GM21786 (cell line): ENCODE measurements around the gene HTR7.

ENCODE experiments used
- ATAC-seq: cut with Tn5 transposase; IDR thresholded peaks from one replicate; pipeline ENCODE4 v1.9.1; 2021; ENCODE audit not compliant: unreplicated experiment

The HTR7 gene

DNA sequence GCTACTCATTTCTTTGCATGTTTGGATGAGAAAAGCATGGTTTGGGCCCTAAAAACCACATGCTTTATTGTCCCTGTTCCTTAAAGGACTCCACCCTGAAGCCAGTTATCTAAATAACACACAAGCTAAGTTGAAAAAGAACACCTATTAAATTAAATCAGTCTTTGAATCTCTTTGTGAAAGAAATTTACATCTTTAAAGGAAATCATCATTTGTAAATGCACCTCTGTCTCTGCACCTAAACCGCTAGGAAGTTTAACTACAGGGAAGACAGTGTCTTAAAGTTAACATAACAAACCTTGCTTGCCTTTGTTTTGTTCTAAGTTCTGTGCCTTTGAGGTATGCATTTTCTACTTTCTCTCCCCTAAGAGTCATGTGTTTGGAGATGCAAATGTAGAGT lies 52.6 kb downstream of the HTR7 start:
- no peak for ATAC-seq

DNA sequence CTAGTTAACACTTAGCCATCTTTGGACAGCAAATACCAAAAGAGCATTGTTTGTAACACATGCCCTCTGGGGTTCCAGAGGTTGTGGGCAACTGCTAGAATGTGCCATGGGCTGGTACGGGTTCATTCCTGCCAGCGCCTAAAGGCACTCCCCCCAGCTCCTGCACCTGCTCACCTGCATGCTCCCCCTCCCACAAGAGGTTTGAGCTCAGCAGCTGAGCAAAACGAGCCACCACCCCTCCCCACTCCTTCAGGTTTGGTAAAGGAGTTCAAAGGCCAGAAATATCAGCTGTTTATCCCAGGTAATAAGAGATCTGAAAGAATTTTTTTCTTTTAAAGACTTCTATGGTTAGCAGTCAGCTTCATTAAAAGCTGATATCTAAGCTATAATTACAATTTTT lies 53.5 kb downstream of the HTR7 start:
- ATAC-seq = no peak

GRCh38 chr10:90801608-90802007 lies 56.2 kb downstream of the HTR7 start:
- ATAC-seq = no peak

- ATAC-seq = no peak
Observed at GRCh38 chr10:90800232-90800796, 57.5 kb downstream of the HTR7 start.

DNA sequence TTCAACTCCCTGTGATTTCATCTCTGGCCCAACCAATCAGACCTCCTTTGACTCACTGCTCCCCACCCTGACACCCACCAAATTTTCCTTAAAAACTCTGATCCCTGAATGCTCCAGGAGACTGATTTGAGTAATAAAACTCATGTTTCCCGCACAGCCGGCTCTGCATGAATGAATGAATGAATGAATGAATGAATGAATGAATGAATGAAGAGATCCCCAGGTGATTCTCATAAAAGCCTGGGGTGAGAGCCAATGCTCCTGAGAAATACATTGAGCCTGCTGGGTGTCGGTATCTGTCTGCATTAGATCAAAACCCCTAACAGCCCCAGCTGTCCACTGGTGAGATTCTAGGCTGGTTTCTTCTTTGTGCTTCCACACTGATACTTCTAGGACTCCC lies 58.7 kb downstream of the HTR7 start:
- ATAC-seq = no peak

DNA sequence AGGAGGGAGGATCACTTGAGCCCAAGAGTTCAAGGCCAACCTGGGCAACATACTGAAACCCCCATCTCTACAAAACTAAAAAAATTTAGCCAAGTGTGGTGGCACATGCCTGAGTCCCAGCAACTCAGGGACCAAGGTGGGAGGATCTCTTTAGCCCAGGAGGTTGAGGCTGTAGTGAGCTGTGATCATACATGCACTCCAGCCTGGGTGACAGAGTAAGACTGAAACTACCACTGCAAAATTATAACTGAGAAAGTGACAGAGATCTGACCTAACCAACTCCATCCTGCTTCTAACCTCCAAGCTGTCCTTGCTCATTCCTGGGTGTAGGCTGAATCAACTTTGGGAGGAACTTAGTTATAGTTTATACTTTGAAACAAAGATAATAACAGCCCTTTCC lies 59.4 kb downstream of the HTR7 start:
- no peak for ATAC-seq

- no peak for ATAC-seq
Observed at GRCh38 chr10:90790422-90790821, 67.4 kb downstream of the HTR7 start.

DNA sequence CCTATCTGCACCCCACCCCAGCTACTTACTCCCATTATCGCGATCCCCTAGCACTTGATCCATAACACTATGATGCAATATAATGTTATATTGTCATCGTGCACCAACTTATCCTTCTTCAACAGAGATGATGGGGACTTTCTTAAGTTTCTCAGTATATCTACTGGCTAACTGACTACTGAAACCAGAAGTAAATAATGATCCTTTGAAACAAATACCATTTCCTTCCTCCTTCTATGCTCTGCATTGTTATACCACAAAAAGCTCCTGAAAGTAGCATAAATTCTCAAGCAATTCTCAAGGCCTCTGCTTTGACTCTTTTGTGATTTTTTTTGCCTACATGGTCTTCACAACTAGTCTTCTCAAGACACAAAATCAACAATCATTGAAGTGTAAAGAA lies 68.9 kb downstream of the HTR7 start:
- ATAC-seq = peak; percentile 69

GRCh38 chr10:90788199-90788491 lies 69.7 kb downstream of the HTR7 start:
- ATAC-seq = no peak

- no peak for ATAC-seq
Observed at GRCh38 chr10:90787393-90788198, 70.2 kb downstream of the HTR7 start.

- no peak for ATAC-seq
Observed at GRCh38 chr10:90785782-90786181, 72.1 kb downstream of the HTR7 start.

DNA sequence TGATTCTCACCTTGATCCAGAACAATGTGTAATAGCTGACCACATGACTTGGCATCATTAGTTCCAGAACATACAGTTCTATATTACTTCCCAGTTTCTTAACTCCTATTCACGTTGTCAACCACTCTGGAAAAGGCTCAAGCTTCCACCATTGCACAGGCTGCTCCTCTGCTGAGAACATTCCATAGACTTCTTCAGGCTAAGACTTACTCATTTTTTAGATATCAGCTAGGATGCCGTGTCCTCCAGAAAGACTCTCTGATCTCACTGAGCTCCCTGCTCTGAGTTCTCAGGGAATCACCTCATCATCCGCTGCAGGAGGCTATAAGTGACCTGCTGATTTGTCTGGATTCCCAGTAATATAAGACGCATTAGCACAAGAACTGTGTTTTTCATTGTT lies 73.1 kb downstream of the HTR7 start:
- no peak for ATAC-seq

DNA sequence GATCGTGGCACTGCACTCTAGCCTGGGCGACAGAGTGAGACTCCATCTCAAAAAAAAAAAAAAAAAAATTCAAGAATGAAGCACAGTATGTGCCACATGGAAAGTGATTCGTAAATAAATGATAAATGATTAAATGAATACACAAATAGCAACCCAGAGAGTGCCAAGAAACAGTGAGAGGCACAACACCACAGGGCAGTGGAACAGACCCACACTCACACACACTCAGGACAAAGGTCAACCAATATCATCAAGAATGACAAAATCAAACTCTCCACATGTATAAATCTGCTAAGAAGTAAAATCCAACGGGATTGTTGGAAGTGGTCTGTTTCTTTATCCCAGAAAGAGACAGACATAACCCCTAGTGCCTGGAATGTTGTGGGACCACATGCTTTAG lies 77.4 kb downstream of the HTR7 start:
- no peak for ATAC-seq

- ATAC-seq = no peak
Observed at GRCh38 chr10:90779548-90779947, 78.3 kb downstream of the HTR7 start.

- ATAC-seq = no peak
Observed at GRCh38 chr10:90777621-90778020, 80.2 kb downstream of the HTR7 start.

GRCh38 chr10:90775351-90776028 lies 82.3 kb downstream of the HTR7 start:
- peak; percentile 49 for ATAC-seq

DNA sequence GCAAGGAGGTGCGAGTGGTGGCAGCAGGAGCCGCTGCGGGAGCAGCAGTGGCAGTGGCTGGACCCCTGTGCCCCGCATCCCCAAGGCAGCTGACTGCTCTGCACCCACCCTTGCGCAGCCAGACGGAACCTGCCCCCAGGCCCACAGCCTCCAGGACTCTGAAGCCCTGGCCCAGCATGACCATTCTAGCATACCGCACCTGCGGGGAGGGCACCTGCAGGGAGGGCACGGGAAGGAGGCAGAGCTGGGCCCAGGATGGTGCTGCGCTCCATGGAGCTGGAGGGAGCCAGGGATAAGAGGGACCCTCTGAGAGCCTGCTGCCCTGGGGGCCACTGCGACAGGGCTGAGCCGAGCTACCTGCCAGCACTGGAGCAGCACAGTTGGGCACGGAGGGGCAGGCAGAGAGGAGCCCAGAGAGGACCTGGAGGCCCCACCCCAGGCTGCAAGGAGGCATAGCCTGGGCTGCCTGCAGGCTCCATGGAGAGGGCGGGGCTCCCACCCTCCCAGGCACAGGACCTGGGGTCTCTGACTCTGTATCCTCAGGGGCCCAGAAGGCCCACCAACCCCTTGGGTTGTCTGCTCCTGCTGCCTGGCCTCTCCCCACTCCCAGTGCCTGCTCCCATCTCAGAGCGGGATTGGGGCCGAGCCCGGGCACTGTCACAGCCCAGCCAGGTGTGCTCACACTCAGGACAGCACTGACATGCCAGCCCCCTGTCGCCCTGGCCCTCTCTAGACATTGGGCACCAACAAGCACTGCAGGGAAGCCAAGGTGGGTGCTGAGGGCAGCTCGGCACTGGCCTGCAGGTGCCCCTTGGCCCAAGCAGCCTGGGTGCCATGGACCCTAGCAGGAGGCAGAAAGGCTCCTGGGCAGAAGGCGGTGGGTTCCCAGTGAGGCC lies 87.6 kb downstream of the HTR7 start:
- no peak for ATAC-seq

GRCh38 chr10:90751107-90751997 lies 106.5 kb downstream of the HTR7 start:
- peak; percentile 81 for ATAC-seq

DNA sequence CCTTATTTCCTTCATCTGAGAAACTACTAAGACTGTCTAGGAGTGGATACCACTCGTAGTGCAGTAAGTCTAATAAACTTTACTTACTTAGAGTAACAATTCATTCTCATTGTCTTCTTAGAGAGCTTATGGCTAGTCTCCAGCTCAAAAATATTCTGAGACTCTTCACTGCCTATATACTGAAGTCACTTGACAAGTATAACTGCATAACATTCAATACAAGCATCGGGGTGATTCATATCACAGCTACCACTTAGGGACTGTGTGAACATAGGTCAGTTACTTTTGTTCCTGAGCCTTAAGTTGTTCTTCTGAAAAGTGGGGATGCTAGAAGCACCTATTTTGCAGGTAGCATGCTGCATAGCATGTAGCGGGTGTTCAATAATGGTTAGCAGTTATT lies 111.0 kb downstream of the HTR7 start:
- no peak for ATAC-seq

DNA sequence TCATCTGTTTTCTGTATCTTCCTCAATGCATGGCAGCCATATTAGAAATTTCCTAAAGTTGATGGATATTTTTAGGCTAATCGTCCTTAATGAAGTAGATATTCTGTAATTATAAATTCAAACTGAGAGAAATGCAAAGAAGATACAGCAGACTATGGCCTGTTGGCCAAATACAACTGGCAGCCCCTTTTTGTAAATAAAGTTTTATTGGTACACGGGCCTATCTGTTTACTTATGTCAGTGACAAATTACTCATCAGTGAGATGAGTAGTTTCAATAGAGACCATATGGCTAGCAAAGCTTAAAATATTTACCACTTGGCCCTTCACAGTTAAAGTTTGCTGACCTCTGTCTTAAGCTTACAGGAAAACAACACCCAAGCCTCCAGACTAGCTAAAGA lies 112.3 kb downstream of the HTR7 start:
- no peak for ATAC-seq

GRCh38 chr10:90743291-90743690 lies 114.5 kb downstream of the HTR7 start:
- ATAC-seq = no peak
